HG03139 (cell line): Measurements from ENCODE around the gene CRYBA4.

Experiments
- ATAC-seq: cut with Tn5 transposase; IDR thresholded peaks from one replicate; pipeline ENCODE4 v1.9.1; 2021; ENCODE audit not compliant: unreplicated experiment

Gene CRYBA4

GRCh38 chr22:26621663-26622062 is at the start of gene CRYBA4:
CRYBA4 (plus strand) TSS chr22:26621963; CDS start chr22:26622597, 634 bp downstream.
- no peak for ATAC-seq

DNA sequence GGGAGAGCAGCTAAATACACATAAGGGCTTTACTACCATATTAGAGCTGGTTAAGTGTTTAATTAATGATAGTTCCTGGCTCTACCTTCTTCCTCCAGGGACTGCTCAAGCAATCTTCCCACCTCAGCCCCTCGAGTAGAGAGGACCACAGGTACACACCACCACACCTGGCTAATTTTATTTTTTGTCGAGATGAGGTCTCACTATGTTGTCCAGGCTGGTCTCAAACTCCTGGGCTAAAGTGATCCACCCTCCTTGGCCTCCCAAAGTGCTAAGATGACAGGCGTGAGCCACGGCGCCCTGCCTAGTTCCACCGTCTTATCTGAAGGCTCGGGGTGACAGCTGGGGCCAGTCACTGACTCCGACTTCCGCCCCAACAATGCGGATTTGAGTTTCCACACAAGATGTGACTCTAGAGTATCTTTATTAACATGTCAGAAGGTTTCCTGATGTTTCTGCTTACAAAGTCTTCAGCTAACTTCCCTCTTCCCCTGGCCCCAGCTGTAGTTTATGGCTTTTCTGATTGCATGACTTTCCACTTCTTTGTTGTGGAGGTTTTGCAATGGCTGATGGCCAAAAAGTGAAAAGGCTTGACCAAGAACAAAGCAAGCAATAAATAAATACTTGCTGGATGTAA is 48.6 kb upstream of the CRYBA4 start:
- ATAC-seq, result no peak

DNA sequence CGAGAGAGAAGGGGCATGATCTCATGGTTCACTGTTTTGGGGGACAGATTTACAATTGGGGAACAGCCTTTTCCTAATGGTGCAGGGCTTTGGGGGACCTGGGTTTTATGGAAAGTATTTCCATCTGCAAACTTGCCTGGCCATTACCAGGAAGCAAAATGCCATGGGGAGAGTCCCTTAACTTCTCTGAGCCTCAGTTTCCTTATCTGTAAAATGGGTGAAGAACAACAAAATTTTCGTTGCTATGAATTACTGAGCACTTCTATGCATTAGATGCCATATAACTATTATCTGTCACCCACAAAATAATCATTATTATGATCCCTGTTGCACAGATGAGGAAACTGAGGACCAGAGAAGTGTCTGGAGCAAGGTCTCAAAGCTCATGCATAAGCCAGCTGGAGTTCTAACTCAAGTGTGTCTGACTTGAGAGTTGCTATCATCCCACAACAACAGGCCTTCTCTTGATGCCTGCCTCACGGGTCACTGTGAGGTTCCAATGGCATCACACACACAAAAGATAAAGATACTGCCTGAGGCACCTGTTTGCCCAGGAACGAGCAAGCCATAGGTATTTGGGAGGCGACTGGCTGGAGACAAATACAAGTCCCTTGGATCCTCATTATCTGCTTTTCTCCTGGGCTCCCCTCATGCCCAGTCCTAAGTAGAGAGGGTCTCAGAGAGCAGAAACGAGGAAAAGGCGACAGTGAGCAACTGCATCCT is 47.6 kb upstream of the CRYBA4 start:
- ATAC-seq, result no peak

GRCh38 chr22:26576026-26576680 is 45.6 kb upstream of the CRYBA4 start:
- ATAC-seq, result no peak

GRCh38 chr22:26577081-26577480 is 44.7 kb upstream of the CRYBA4 start:
- no peak for ATAC-seq

DNA sequence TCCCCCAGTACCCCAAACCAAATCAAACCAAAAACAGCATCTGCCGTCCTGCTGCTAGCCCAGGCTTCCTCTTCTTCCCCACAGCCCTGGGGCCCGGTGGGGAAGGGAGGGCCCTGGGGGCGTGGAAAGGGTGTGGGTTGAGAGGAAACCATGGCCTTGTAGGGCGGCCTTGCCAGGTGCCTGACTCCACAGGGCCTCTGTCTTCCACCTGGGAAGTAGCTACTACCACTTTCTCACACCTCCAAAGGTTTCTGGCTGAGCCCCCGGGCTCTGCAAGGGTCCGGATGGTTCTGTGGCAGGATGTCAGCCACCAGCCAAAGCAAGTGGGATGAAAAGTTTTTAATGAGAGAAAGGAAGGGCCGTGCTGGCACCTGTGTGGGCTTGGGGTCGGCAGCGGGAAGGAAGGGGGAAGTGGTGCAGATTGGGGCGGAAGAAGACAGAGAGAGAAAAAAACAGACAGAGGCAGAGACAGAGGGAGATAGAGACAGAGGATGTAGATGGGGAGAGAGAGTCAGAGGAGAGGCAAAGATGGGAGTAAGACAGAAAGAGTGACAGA is 42.4 kb upstream of the CRYBA4 start:
- no peak for ATAC-seq

DNA sequence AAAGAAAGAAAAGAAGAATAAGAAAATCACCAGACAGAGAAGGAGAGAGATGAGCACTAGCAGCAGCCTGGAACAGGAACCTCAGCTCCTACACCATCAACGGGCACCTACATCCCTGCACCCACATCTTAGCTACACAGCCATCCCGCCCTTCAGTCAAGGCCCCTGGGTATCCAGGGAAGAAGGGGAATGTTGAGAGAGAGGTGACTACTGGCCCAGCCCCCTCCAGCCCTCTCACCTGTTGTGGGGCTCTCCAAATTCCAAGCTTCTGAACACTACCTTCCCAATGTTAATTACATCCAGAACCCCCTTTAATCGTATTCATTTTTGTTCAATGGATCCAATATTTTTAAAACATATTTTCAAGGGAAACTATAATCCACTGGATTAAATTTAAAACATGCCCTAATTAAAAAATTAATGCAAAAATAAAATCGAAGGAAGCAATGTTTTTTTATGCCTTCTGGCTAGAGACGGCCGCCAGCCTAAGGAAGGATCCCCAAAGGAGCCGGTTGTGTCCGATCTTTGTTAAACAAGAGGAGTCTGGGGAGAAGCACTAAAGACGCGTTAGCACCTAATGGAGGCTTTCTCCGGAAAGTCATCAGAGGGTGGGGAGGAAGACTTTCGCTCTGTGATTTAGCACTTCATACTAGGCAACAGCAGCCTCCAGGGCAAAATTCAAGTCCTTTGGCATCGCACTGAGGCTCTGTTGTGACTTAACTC is 41.4 kb upstream of the CRYBA4 start:
- ATAC-seq, result no peak

DNA sequence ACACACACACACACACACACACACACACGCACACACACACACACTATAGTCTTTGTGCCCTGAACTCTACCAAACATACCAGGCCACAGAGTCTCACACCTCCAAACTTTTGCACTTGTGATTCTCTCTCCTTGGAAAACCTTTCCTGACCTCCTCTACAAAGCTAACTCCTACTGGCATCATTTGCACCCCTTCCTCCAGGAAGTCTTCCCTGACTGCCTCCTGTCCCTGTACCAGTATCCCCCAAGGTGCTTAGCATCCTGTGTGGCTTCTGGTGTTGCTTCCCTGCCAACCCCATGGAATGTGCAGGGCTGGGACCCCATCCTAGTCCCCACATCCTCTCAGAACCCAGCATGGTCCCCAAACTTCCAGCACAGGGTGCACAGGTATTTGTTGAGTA is 40.7 kb upstream of the CRYBA4 start:
- no peak for ATAC-seq

- ATAC-seq, result no peak
Observed at GRCh38 chr22:26581633-26582168, 40.1 kb upstream of the CRYBA4 start.

DNA sequence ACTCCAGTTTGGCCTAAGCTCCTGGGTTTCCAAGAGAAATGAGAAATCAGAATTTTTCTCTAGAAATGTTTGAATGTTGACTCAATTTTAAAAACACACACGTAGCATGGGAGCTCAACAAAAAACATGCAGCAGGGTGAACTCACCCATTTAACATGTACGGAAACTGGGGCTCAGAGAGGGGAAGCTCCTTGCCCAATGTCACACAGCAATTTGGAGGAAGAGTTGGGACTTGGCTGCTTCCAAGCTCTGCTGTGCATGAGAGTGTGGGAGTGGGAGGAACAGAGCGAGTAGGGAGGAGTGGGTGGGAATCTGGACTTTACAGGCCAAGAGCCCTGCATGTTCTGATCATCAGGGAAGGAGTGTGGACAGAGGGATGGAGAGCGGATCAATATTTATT is 37.8 kb upstream of the CRYBA4 start:
- ATAC-seq, result no peak

DNA sequence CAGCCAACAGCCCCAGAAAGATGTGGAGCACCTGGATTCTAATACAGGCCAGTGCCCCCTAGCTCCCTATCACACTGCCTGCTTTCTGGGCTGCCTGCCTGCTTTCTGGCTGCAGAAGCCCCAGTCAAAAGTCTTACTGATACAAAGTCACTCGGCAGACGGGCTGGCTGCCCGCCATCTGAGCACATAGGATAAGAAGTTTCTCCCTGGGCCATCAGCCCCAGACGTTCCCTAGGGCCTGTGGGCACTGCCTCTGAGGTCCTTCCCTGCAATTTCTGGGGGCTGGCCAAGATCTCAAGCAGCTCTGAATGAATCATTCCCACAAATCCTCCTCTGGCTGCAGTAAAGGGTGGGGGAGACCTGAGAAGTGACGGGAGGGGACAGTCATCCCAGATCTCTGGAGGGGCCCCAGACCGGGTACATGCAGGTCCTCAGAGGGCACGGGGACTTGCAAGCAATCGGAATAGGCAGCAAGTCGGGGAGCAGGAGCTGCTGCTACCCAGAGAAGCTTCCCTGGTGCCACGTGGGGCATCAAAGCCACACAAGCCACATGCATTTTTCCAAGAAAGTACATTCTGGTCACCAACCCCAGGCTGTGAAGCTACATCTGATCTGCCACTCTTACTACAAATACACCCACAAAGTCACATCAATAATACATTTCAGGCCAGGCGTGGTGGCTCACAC is 36.5 kb upstream of the CRYBA4 start:
- no peak for ATAC-seq

GRCh38 chr22:26586556-26587325 is 35.0 kb upstream of the CRYBA4 start:
- no peak for ATAC-seq

DNA sequence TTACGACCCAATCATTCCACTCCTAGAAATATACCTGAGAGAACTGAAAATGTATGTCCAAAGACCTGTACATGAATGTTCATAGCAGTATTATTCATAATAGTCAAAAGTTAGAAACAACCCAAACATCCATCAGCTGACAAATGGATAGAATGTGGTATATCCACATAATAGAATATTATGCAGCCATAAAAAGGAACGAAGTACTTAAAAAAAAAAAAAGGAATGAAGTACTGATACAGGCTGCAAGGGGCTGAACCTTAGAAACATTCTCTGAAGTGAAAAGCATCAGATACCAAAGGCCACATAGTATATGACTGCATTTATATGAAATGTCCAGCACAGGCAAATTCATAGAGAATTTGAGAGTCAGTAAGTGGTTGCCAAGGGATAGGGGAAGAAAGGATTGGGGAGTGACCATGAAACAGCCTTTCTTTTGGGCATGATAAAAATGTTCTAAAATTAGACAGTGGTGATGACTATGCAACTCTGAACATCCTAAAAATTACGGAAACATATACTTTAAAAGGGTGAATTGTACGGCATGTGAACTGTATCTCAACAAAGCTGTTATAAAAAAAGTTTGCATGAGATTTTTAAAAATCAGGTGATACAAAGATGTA is 33.7 kb upstream of the CRYBA4 start:
- no peak for ATAC-seq

DNA sequence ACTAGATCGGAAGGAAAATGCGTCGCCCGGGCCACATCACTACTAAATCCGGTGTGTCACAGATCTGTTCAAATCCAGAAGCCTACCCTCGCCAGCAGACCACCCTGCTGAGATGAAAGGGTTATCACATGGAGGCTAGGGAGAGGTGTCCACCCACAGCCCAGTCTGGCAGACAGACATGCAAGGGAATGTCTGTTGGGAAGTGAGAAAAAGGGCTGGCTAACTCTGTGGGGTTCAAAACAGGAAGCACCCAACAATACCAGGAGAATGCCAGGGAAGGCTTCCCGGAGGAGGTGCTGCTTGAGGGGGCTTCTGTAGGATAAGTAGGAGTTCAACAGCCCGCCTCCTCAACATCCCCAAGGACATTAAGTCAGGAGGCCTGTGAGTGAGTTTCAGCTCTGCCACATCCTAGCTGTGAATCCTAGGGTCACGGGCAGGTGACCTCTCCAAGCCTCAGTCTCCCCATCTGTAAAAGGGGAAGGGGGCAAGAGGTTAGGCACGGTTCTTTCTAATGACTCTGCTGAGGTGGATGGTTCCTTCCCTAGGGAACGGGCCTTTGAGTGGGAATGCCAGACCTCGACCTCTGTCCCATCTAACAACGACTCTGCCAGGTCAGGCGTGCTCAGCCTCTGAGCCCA is 32.9 kb upstream of the CRYBA4 start:
- no peak for ATAC-seq

GRCh38 chr22:26589367-26589844 is 32.4 kb upstream of the CRYBA4 start:
- no peak for ATAC-seq

GRCh38 chr22:26589845-26590736 is 31.7 kb upstream of the CRYBA4 start, which contains the start of gene TPST2:
TPST2 (minus strand) TSS chr22:26590132; CDS start chr22:26541630, 48,502 bp downstream.
- peak; percentile 55 for ATAC-seq

- ATAC-seq, result no peak
Observed at GRCh38 chr22:26592421-26592891, 29.3 kb upstream of the CRYBA4 start.
